Fibroblast of skin of right quadriceps (primary cell): ENCODE results near the gene SOX5.
"Not testable (repeated sequence)": the region's sequence is repeated elsewhere in the genome, so short reads cannot be mapped to it uniquely, and the experiment has no call there.

Experiments
- DNase-seq: peaks from one replicate; pipeline ENCODE4 v3.0.0-alpha.2; 2013

Gene SOX5

DNA sequence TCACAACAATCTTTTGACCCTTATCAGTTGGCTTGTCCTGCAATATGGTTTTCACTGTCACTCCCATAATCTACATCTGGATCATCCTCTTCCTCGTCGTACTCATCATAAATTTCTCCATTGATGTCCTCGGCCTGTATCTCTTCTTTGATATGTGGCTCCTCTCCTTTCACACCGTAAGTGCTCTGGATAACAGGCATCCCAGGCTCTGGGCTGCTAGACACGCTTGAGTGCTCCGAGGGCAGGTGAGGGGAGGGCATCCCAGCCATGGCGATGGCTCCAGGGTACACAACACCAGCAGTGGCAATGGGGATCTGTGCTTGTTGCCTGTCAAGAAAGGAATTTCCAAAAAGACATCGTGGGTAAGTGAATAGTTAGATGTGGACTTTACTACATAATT lies 415.3 kb downstream of the SOX5 start:
- no peak for DNase-seq

DNA sequence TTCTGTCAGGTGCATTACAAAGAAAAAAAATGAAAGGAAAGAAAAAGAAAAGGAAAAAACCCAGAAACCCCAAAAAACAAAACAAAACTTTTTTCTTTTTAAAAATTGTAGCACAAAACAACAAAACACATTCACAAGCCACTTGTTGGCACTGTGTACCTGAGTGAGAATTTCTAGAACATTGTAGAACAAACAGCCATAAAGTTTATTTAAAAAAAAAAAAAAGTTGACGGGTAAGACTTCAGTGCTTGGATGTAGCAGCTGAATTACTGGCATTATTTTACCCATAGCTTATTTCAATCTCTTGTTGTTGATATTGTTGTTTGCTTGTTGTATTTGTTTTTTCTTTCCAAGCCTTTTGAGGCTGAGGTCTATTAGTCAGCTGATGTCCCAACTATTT lies 415.8 kb downstream of the SOX5 start:
- DNase-seq, result no peak

DNA sequence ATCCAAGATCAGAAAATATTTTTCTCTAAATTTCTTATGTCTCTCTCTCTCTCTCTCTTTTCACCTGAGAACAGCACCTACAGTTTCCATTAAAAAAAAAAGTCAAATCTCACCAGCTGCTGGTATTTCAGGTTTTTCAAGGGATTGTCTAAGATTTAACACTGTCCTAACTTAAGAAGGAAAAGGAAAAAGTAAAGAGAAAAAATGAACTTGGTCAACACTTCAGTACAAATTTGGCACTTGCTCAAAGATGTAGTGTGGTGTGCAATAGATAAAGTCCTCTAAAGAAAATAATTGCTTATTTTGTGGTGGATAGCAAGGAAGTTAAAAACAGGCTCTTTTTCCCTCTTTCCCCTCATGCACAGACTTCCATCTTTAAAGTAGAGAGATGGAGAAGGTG lies 416.2 kb downstream of the SOX5 start:
- DNase-seq, result no peak

DNA sequence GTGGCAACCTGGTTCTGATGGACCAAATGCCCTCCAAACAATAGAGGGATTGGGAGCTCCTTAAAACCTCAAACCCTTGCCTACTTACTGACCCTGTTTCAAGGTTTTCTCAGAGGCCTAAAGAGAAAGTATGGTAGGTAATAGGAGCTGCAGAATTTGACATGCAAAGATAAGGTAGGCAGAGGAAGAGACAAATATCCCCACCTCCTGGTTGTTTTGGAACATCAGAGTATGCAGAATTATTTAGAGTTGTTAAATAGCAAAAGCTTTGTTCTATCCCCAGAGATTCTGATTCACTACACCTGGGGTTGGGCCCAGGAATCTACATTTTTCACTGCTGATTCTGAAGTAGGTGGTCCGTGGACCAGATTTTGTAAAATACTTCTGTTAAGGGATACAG lies 421.2 kb downstream of the SOX5 start:
- no peak for DNase-seq

GRCh38 chr12:23525450-23526072 lies 423.9 kb downstream of the SOX5 start:
- no peak for DNase-seq

GRCh38 chr12:23523339-23523738 lies 426.1 kb downstream of the SOX5 start:
- DNase-seq, result no peak

DNA sequence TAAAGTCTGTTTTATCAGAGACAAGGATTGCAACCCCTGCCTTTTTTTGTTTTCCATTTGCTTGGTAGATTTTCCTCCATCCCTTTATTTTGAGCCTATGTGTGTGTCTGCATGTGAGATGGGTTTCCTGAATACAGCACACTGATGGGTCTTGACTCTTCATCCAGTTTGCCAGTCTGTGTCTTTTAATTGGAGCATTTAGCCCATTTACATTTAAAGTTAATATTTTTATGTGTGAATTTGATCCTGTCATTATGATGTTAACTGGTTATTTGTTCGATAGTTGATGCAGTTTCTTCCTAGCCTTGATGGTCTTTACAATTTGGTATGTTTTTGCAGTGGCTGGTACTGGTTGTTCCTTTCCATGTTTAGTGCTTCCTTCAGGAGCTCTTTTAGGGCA lies 430.0 kb downstream of the SOX5 start:
- not testable (repeated sequence) for DNase-seq

- not testable (repeated sequence) for DNase-seq
These were observed 433.7 kb downstream of the SOX5 start for GRCh38 chr12:23515785-23516184.

DNA sequence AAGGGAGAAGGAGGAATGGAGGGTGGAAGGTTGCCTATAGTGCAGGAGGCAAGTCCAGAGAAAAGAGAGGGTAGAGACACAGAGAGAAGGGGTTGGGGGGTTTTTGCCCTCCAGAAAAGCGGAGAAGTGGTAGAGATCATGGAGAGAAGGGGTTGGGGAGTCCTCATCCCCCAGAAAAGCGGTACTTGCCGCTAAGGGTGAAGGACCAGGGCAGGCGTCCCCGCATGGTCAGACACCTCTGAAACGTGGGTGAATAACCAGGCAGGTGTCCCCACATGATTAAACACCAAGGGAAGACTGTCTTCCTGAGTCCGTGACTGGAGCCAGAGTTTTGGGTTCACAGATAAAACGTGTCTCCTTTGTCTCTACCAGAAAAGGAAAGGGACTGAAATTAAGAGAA lies 439.0 kb downstream of the SOX5 start:
- DNase-seq, result no peak

- not testable (repeated sequence) for DNase-seq
These were observed 439.6 kb downstream of the SOX5 start for GRCh38 chr12:23509832-23510231.

- not testable (repeated sequence) for DNase-seq
These were observed 441.7 kb downstream of the SOX5 start for GRCh38 chr12:23507785-23508184.

GRCh38 chr12:23505736-23506135 lies 443.7 kb downstream of the SOX5 start:
- DNase-seq, result not testable (repeated sequence)

DNA sequence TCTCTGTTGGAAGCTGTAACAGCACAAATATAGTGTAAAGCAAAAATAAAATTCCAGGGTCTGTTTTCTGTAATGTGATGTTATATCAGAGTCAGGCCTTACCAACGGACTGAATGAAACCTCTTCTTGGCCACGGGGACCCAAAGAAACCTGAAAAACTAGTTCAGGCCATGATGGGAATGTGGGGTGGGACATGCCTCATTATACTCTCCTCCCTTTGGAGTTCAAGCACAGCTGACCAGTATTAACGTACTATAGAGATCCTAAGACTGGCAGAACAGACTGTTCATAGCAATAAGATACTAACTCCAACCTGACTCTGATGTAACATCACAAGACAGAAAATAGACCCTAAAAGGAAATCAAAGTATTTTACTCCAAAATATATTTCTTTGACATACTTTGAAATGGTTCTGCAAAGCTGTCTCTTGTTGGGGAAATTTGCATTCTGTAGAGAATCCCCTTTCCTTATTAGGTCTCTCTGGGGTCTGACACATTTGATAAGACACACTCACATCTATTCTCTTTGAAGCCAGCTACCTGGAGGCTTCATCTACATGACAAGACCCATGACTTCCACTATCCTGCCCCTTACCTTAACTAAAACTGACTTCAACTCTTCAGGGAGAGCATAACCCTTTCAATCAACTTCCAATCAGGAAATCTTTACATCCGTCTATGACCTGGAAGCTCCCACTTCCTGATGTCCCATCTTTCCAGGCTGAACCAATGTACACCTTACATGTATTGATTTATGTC lies 444.6 kb downstream of the SOX5 start:
- DNase-seq, result no peak

- DNase-seq, result no peak
These were observed 445.4 kb downstream of the SOX5 start for GRCh38 chr12:23504043-23504442.

DNA sequence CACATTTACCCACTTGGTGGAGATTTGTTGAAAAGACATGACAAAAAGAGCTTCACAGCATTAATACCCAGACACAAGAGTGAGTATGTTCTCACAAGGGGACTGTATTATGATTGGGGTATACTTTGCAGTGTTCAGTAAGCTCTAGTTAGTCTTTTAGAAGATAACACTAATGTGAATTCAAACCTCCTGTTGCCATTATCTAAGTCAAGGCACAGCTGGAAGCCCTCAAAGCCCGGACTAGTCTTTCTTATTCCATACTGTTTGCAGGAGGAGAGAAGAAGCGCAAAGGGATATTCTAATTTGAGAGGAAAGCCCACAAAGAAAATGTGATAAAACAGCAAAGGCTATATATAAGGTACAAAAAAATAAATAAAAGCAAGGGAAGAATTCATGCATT lies 445.9 kb downstream of the SOX5 start:
- DNase-seq, result no peak

DNA sequence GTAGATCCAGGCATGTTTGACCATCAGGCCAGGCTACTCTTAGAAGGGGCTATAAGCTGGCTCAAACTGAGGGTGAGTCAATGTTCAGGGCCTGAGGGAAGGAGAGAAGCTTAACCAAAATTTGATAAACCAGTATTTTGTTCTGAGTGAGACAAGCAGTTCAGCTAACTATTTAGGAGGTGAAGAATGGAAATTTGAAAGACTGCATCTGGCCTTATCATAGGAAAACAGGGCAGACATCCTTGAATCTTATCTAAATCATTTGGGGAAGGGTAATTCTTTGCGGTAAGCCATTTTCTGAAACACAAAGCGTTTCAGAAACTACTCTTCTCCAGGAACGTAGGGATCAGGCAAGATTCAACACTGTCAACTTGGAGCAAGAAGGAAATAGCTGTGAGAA lies 447.2 kb downstream of the SOX5 start:
- DNase-seq, result no peak

GRCh38 chr12:23495472-23495871 lies 454.0 kb downstream of the SOX5 start:
- DNase-seq, result no peak

GRCh38 chr12:23493672-23494071 lies 455.8 kb downstream of the SOX5 start:
- DNase-seq, result no peak

GRCh38 chr12:23491029-23491428 lies 458.4 kb downstream of the SOX5 start:
- DNase-seq, result not testable (repeated sequence)

DNA sequence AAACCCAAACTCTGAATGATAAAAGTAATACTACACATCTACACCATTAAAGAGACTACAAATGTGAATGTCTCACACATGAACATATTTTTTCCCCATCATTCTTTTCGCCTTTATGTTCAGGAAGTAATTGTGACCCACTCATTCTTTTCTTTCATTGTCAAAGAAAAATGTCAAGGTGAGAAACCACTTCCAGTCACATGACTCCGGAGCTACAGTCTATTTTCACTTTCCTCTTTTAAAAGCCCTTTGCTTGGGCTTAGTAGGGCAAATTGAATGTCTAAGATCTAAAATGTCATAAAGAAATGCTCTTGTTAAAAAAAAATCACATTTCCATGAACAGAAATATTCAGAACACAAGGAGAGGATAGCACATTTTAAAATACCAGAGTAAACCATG lies 461.3 kb downstream of the SOX5 start:
- DNase-seq, result no peak

DNA sequence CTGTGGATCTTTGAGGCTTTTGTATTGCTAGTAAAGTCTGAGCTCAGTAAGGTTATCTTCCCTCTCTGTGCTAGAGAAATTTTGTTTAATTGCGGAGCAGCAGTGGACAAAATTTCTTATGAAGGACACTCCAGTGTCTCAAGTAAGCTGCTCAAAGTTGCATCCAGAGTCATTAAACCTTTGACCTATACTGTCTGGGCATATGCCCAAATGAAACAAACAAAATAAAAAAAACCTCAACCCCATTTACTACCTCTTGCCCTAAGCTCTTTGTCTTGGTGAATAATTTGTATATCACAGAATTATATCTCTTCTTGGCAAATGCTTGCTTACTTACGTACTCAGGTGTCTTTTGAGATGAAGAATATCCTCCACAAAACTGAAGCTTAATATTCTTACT lies 465.2 kb downstream of the SOX5 start:
- no peak for DNase-seq

DNA sequence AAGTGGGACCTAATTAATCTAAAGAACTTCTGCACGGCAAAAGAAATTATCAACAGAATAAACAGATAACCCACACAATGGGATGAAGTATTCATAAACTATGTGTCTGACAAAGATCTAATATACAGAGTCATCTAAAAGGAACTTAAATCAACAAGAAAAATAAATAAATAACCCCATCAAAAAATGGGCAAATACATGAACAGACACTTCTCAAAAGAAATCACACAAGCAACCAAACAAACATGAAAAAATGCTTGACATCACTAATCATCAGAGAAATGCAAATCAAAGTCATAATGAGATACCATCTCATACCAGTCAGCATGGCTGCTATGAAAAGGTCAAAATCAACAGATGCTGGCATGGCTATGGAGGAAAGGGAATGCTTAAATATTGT lies 466.9 kb downstream of the SOX5 start:
- no peak for DNase-seq
